Fibroblast of skin of back (primary cell): ENCODE results near the gene LGALSL.

Experiments used
- DNase-seq: peaks from one replicate; pipeline ENCODE4 v3.0.0-alpha.2; 2013

Gene LGALSL

DNA sequence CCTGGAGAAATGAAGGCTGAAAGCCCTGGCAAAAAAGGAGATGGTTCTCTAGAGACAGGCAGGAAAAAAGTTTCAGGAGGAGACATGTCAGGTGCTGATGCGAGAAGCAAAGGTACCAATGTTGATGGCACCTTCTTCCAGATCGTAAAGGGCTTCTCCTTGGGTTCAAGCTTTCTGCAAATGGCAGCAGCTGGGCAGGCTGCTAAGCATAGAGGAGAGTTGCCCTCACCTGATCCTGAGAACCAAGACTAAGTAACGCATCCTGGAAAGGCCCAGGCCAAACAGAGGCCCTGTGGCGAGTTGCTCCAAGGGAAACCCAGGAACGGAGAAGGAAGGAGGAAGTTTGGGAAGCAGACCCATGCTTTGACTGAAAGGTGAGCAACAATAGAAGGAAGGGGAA is 46.6 kb downstream of the LGALSL start:
- no peak for DNase-seq

DNA sequence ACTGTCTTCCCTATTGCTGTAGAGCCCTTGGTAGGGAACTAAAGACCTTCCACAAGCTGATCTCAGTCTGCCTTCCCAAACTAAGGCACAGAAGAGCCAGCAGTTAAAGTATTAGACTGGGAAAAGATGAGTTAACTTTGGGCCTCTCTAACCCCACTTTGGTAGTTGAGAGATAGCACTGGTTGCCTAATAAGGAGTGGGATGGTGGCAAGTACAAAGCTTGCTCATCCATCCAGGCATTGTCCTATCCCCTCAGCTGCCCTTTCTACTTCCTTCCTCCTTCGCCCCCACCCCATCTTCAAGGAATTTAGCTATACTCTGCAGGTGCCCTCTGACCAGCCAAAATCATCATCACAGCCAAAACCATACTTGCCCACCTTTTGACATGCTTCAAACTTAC is 48.0 kb downstream of the LGALSL start:
- DNase-seq: no peak

DNA sequence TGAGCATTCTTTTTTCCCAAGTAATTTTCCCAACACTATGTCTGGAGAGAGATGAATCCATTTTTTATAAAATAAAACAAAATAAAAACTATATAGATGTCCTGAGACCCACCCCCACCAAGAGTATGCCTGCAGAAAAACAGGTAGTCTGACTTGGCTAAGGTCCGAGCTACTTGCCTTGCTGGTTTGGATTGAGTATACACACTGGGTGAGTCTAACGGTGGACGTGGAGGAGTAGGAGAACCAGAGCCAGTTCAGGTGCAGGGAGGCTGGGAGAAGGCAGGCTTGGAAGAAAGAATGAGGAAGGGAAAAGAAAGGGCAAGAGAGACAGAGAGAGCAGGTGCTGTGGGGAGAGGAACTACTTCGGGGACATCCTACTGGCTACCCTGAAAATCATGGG is 48.9 kb downstream of the LGALSL start:
- no peak for DNase-seq

DNA sequence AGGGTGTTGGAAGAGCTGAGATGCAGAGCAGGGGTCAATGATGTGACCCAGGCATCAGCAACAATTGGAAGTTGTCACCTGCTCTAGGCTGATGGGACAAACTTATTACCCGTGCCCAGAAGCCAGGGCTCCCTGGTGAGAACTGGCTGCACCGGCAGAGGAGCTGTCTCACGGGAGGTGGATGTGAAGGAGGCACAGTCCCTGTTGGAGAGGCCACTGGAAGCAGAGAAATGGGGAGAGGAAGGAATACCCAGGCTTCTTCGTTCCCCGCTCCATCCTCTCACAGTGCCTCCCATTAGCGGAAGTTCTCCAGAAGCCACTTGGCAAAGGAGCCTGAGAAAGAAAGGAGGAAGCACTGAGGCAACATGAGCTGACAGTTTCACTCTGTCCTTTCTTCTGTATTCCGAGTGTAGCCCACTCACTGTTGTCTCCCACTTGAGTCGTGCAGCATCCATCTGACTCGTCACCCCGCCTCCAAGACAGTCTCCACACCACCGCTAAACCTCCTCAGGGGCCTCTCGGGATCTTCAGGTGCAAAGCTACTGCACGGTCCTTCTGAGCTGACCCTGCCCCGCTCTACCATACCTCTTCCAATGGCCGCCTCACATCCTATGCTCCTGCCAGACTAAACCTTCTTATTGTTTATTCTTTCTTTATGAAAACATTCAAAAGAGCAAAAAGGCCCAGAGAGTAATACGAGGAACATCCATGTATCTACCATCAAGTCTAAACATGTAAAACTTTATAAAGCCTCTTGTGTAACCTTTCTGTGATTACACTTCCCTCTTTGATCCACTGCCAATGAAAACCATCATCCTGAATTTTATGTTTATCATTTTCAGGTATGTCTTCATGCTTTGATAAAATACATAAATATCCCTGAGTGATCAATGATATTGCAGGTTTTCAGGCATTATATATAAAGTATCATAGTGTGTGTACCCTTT is 51.1 kb downstream of the LGALSL start:
- DNase-seq: no peak

DNA sequence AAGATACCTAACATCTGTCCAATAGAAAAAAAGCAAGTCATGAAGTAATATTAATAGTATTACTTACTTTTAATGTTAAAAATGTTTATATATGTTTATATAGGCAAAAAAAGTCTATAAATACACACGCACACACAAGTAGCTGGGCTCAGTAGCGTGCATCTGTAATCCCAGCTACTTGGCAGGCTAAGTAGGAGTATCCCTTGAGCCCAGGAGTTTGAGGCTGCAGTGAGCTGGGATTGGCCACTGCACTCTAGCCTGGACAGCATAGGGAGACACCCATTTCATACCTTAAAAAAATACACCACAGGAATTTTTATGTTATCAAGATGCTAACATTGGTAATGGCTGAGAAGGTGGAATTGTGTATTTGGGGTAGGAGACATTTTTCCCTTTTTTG is 52.7 kb downstream of the LGALSL start:
- no peak for DNase-seq
